NB4 (cell line): ENCODE results near the gene CCN6.

Experiments
- MYC ChIP-seq: IDR thresholded peaks from 2 replicates; pipeline ENCODE4 v1.6.1; 2011; ENCODE audit warnings: low read depth, low read length
- POLR2A ChIP-seq: IDR thresholded peaks from 2 replicates; pipeline ENCODE4 v1.6.1; 2011; ENCODE audit warnings: mild to moderate bottlenecking; ENCODE audit not compliant: insufficient read length; ENCODE audit errors: extremely low read depth
- TF ChIP-seq, protein P1 (sequence below): IDR thresholded peaks from one replicate; pipeline ENCODE4 v1.5.1; 2012; ENCODE audit warnings: low read depth, low read length

DNA sequence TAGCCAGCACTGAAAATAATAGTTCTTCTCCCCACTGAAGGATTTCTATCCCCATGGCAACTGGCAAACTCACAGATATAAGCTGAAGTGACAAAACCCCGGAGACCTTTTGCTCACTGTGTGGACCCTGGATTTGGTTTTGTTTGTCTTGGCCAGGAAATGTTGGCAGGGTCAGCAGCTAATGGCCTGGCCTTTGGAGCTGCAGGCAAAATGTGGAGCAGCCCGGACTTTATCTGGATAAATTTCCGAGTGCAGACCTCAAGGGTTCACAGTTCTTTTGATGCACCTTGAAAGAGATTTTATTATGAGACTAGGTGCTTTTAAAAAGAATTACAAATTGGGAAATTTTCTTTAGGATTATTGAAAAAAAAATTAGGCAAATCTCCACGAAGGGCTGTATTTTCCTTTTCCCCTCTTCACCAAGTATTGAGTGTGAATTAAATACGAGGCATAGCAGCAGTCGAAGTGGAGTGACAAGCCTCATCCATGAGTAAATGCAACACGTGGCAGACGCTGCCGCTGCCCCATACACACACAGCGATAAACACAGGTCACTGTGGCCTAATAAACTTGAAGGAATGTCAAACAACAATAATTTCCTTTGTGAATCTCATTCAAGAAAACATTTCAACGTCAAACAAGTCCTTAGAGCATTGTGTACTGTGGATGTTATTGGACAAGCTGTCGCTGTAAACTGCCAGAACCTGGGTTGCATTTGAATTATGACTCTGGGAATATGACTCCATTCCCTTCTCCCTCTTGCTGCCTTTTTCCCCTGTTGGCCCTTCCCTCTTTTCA lies 35.1 kb upstream of the CCN6 start:
- TF ChIP-seq, protein P1, sequence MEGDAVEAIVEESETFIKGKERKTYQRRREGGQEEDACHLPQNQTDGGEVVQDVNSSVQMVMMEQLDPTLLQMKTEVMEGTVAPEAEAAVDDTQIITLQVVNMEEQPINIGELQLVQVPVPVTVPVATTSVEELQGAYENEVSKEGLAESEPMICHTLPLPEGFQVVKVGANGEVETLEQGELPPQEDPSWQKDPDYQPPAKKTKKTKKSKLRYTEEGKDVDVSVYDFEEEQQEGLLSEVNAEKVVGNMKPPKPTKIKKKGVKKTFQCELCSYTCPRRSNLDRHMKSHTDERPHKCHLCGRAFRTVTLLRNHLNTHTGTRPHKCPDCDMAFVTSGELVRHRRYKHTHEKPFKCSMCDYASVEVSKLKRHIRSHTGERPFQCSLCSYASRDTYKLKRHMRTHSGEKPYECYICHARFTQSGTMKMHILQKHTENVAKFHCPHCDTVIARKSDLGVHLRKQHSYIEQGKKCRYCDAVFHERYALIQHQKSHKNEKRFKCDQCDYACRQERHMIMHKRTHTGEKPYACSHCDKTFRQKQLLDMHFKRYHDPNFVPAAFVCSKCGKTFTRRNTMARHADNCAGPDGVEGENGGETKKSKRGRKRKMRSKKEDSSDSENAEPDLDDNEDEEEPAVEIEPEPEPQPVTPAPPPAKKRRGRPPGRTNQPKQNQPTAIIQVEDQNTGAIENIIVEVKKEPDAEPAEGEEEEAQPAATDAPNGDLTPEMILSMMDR: no peak
- TF ChIP-seq MYC: no peak
- no peak for TF ChIP-seq POLR2A
